ENCODE data around the gene QSER1. TPM values are rescaled to one million over a fixed set of nuclear protein-coding genes. Genes with fewer than 3 reads are reported as not detected.

QSER1 gene
- total RNA-seq, 1 experiment from 2014 or later, result 74.0 TPM

DNA sequence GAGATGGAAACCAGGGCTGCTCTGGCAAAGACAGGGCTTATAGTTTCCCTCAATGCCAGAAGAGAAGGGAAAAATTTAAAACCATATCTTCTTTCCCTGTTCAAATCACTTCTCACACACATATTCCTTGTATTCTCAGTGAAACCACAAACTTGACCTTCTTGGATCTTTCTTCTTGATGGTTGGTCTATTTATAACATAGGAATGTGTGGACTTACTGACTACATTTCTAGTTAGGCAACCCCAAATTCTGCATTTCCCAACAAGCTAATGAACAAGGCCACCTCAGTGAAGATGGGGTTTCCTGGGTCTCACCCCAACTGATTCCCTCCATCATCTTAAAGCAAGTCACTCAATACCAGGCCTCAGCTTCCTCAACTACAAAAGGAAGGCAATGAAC lies 3.8 kb upstream of the QSER1 start:
- peaks cover 44% of the 10 kb centered on the region for H3K4me1 Mint-ChIP-seq
- POLR2A ChIA-PET, result no interaction called here
- peaks cover 27% of the 10 kb centered on the region for H3K36me3 Mint-ChIP-seq
- CTCF ChIA-PET, result no interaction called here
- no peak for TF ChIP-seq ZNF263 (CRISPR knock-in tag; IDR thresholded peaks at IDR 0.05; ENCODE audit: low read depth)
- TF ChIP-seq, protein P1, sequence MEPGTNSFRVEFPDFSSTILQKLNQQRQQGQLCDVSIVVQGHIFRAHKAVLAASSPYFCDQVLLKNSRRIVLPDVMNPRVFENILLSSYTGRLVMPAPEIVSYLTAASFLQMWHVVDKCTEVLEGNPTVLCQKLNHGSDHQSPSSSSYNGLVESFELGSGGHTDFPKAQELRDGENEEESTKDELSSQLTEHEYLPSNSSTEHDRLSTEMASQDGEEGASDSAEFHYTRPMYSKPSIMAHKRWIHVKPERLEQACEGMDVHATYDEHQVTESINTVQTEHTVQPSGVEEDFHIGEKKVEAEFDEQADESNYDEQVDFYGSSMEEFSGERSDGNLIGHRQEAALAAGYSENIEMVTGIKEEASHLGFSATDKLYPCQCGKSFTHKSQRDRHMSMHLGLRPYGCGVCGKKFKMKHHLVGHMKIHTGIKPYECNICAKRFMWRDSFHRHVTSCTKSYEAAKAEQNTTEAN (CRISPR knock-in tag; IDR thresholded peaks at IDR 0.05), result no peak
- no peak for TF ChIP-seq NR2C2 (CRISPR knock-in tag; IDR thresholded peaks at IDR 0.05)
- TF ChIP-seq ZNF138 (CRISPR knock-in tag; conservative IDR thresholded peaks at IDR 0.05), result no peak
- TF ChIP-seq HMGA2 (CRISPR knock-in tag; IDR thresholded peaks at IDR 0.05), result no peak
- TF ChIP-seq NFATC4 (CRISPR knock-in tag; IDR thresholded peaks at IDR 0.05), result no peak
- TF ChIP-seq, protein P2, sequence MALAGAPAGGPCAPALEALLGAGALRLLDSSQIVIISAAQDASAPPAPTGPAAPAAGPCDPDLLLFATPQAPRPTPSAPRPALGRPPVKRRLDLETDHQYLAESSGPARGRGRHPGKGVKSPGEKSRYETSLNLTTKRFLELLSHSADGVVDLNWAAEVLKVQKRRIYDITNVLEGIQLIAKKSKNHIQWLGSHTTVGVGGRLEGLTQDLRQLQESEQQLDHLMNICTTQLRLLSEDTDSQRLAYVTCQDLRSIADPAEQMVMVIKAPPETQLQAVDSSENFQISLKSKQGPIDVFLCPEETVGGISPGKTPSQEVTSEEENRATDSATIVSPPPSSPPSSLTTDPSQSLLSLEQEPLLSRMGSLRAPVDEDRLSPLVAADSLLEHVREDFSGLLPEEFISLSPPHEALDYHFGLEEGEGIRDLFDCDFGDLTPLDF (CRISPR knock-in tag; IDR thresholded peaks at IDR 0.05), result no peak
- no peak for TF ChIP-seq GABPB1 (CRISPR knock-in tag; IDR thresholded peaks at IDR 0.05)
- TF ChIP-seq, protein P3, sequence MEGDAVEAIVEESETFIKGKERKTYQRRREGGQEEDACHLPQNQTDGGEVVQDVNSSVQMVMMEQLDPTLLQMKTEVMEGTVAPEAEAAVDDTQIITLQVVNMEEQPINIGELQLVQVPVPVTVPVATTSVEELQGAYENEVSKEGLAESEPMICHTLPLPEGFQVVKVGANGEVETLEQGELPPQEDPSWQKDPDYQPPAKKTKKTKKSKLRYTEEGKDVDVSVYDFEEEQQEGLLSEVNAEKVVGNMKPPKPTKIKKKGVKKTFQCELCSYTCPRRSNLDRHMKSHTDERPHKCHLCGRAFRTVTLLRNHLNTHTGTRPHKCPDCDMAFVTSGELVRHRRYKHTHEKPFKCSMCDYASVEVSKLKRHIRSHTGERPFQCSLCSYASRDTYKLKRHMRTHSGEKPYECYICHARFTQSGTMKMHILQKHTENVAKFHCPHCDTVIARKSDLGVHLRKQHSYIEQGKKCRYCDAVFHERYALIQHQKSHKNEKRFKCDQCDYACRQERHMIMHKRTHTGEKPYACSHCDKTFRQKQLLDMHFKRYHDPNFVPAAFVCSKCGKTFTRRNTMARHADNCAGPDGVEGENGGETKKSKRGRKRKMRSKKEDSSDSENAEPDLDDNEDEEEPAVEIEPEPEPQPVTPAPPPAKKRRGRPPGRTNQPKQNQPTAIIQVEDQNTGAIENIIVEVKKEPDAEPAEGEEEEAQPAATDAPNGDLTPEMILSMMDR (IDR thresholded peaks at IDR 0.05), result no peak
- TF ChIP-seq, protein P4, sequence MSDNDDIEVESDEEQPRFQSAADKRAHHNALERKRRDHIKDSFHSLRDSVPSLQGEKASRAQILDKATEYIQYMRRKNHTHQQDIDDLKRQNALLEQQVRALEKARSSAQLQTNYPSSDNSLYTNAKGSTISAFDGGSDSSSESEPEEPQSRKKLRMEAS (CRISPR knock-in tag; IDR thresholded peaks at IDR 0.05), result no peak
- TF ChIP-seq, protein P5, sequence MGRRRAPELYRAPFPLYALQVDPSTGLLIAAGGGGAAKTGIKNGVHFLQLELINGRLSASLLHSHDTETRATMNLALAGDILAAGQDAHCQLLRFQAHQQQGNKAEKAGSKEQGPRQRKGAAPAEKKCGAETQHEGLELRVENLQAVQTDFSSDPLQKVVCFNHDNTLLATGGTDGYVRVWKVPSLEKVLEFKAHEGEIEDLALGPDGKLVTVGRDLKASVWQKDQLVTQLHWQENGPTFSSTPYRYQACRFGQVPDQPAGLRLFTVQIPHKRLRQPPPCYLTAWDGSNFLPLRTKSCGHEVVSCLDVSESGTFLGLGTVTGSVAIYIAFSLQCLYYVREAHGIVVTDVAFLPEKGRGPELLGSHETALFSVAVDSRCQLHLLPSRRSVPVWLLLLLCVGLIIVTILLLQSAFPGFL (CRISPR knock-in tag; IDR thresholded peaks at IDR 0.05; ENCODE audit: borderline replicate concordance), result no peak
- no peak for TF ChIP-seq CREB1 (CRISPR knock-in tag; IDR thresholded peaks at IDR 0.05)
- TF ChIP-seq EMX1 (CRISPR knock-in tag; IDR thresholded peaks at IDR 0.05), result no peak
- no peak for TF ChIP-seq MXD4 (CRISPR knock-in tag; IDR thresholded peaks at IDR 0.05; ENCODE audit: borderline replicate concordance)
- TF ChIP-seq, protein P6, sequence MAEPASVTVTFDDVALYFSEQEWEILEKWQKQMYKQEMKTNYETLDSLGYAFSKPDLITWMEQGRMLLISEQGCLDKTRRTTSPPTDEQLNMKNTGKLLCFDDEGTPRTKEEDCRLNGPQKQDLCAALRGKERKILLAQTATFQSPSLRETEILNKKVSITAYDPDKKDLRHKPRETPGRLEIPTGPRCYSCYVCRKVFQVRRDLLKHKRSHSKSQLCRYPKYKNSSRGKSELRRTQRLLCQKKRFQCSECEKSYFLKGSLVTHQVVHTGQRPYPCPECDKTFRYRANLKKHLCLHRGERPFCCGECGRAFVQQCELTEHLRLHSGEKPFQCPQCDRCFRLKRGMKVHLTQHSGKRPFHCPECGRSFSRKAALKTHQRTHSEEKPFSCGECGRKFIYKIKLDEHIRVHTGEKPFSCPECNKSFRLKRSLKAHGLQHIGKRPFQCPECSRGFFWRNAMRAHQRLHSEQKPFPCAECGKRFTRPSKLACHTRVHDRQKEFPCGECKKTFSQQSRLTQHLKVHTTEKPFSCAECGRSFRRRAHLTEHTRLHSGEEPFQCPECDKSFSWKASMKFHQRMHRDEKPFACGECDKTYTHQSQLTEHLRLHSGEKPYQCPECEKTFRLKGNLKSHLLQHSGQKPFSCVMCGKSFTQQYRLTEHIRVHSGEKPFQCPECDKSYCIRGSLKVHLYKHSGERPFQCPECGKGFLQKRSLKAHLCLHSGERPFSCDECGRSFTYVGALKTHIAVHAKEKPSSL (CRISPR knock-in tag; conservative IDR thresholded peaks at IDR 0.05), result no peak
- TF ChIP-seq ZNF219 (CRISPR knock-in tag; IDR thresholded peaks at IDR 0.05; ENCODE audit: borderline replicate concordance), result no peak
- TF ChIP-seq TCF7 (CRISPR knock-in tag; IDR thresholded peaks at IDR 0.05; ENCODE audit: low read depth), result no peak
- no peak for TF ChIP-seq CREM (CRISPR knock-in tag; IDR thresholded peaks at IDR 0.05)
- H3K4me3 Mint-ChIP-seq, result no peak overlapping the region
- no peak for DNase-seq (ENCODE audit: low spot score)
- no peaks in the 10 kb centered on the region for H3K27me3 Mint-ChIP-seq (ENCODE audit: low read depth)
- peaks cover 21% of the 10 kb centered on the region for H3K9me3 Mint-ChIP-seq
- ATAC-seq, result no peak
- H3K27ac Mint-ChIP-seq, result no peak overlapping the region; the same call in 1 of the 2 replicates
